ENCODE results near the gene DYNC1I2. TPM values are rescaled to one million over a fixed set of nuclear protein-coding genes. Genes with fewer than 3 reads are reported as not detected.
A peak's percentile ranks its signal among the peaks of the same experiment; 100 is the strongest.

DYNC1I2 gene
- total RNA-seq, 1 experiment from 2014 or later = 58.5 TPM

DNA sequence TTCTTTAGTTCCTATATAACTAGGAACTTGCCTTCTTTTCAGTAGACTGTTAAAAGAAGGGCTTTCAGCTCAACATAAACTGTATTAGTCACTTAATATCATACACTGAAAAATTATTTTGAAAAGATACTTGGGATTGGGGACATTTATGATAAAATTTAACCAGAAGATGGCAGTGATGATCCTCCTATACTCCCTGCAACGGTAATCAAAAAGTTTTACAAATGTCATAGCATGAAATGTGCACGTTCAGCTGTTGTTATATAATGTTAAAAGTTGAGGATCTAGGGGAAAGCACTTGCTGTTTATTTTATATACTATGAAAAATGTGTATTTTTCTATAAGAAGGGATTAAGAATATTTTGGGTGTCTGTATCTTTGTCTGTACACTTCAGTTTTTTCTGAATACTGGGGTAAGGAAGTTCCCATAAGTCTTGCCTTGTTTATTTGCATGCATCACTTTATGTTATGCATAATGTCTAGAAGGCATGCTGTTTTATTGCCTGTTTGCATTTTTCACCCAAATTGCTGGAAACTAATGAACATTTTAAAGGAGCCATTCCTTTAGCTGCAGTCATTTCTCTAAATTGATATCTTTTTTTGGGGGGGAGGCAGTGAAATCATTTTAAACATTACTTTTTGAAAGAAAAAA is 19.0 kb downstream of the DYNC1I2 start:
- ATAC-seq = peak; percentile 60
- H3K27ac ChIP-seq (ENCODE audit: low read length) = no peak overlapping the region
- H3K36me3 ChIP-seq (ENCODE audit: low read depth, low read length) = peaks cover 2% of the 10 kb centered on the region; the same call in 1 of the 2 replicates
- peaks cover 17% of the 10 kb centered on the region for H3K4me1 ChIP-seq (ENCODE audit: insufficient read depth, low read length)
- H3K79me2 ChIP-seq (ENCODE audit: low read length) = peaks cover 24% of the 10 kb centered on the region
- no peak overlapping the region for H3K9ac ChIP-seq (ENCODE audit: low read length)
- H4K20me1 ChIP-seq (ENCODE audit: low read length) = peaks cover 6% of the 10 kb centered on the region; the same call in 1 of the 2 replicates
- H3K4me3 ChIP-seq (ENCODE audit: low read length) = no peak overlapping the region
- H2AFZ ChIP-seq (ENCODE audit: low read length) = no peak overlapping the region
- intact Hi-C loops (cut with micrococcal nuclease) = loop anchor here (1.0 to 10.0 kb wide), 5 partner anchors 89 to 759 kb away; partner anchors contain the start of gene HAT1
- no peaks in the 10 kb centered on the region for H3F3A ChIP-seq (ENCODE audit: low read length, unreplicated experiment)
- ChIA-PET POLR2A (ENCODE audit: unreplicated experiment) (no interaction called here), CTCF (interaction anchor here (0.5 to 1.0 kb wide), 5 partner anchors 85 to 414 kb away, joined by 3 to 4 read pairs (median 3); no protein-coding TSS in a partner anchor)
- H3K4me2 ChIP-seq (ENCODE audit: low read length) = no peak overlapping the region
- no peaks in the 10 kb centered on the region for H3K9me3 ChIP-seq (ENCODE audit: low read length)
- no peaks in the 10 kb centered on the region for H3K27me3 ChIP-seq (ENCODE audit: low read length)
- peak; percentile 56 for DNase-seq
- no peak for TF ChIP-seq EZH2phosphoT487 (IDR thresholded peaks at IDR 0.05; ENCODE audit: borderline replicate concordance, low read length)
- peak; percentile 64 for TF ChIP-seq CTCF (conservative IDR thresholded peaks at IDR 0.05; ENCODE audit: low read depth, low read length)
- H3K9me2 ChIP-seq (replicated peaks; ENCODE audit: low read length) = no peaks in the 10 kb centered on the region
- BruUV-seq (replicated peaks) = no TSS peak

DNA sequence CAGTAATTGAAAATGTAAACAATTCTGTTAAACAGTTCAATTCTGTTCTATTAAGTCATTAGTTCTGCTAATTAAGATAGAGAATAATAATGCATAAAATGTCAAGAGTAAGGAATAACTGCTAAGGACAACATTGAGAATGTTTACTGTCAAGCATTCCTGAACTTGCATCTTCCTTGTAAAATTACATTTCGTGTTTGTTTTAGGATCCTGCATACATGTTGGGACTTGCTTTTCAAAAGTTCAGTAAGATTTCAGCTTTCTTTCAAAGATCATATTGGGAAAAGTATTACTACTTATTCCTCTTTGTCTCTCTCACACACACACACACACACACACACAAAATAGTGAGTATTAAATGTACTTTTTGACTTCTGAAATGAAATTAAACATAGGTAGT is 20.5 kb downstream of the DYNC1I2 start:
- H3K9me3 ChIP-seq (ENCODE audit: low read length) = no peaks in the 10 kb centered on the region
- no peak overlapping the region for H2AFZ ChIP-seq (ENCODE audit: low read length)
- H3K79me2 ChIP-seq (ENCODE audit: low read length) = peaks cover 24% of the 10 kb centered on the region
- BruUV-seq (replicated peaks) = no TSS peak
- H3K27ac ChIP-seq (ENCODE audit: low read length) = no peak overlapping the region
- CTCF ChIA-PET = interaction anchor here (0.6 kb wide), 1 partner anchor 420 kb away, joined by 3 read pairs; no protein-coding TSS in a partner anchor
- DNase-seq = no peak
- ATAC-seq = no peak
- H3K9me2 ChIP-seq (replicated peaks; ENCODE audit: low read length) = no peaks in the 10 kb centered on the region
- intact Hi-C loops (cut with micrococcal nuclease) = loop anchor here (5.0 to 10.0 kb wide), 4 partner anchors 87 to 757 kb away; partner anchors contain the start of gene HAT1
- TF ChIP-seq EZH2phosphoT487 (IDR thresholded peaks at IDR 0.05; ENCODE audit: borderline replicate concordance, low read length) (no peak), CTCF (conservative IDR thresholded peaks at IDR 0.05; ENCODE audit: low read depth, low read length) (no peak), EZH2 (IDR thresholded peaks at IDR 0.05; ENCODE audit: low read length, unreplicated experiment) (no peak)
- H3K4me2 ChIP-seq (ENCODE audit: low read length) = no peak overlapping the region
- no peaks in the 10 kb centered on the region for H3F3A ChIP-seq (ENCODE audit: low read length, unreplicated experiment)
- peaks cover 29% of the 10 kb centered on the region for H3K4me1 ChIP-seq (ENCODE audit: insufficient read depth, low read length)
- no peak overlapping the region for H3K9ac ChIP-seq (ENCODE audit: low read length)
- POLR2A ChIA-PET (ENCODE audit: unreplicated experiment) = interaction anchor here (0.6 kb wide), 1 partner anchor 140 kb away, joined by 8 read pairs; no protein-coding TSS in a partner anchor
- no peaks in the 10 kb centered on the region for H3K27me3 ChIP-seq (ENCODE audit: low read length)
- peaks cover 2% of the 10 kb centered on the region; the same call in 1 of the 2 replicates for H3K36me3 ChIP-seq (ENCODE audit: low read depth, low read length)
- peaks cover 6% of the 10 kb centered on the region; the same call in 1 of the 2 replicates for H4K20me1 ChIP-seq (ENCODE audit: low read length)
- no peak overlapping the region for H3K4me3 ChIP-seq (ENCODE audit: low read length)

Measured in PC-3 (cell line).